ENCODE measurements around the gene FES.

FES gene

DNA sequence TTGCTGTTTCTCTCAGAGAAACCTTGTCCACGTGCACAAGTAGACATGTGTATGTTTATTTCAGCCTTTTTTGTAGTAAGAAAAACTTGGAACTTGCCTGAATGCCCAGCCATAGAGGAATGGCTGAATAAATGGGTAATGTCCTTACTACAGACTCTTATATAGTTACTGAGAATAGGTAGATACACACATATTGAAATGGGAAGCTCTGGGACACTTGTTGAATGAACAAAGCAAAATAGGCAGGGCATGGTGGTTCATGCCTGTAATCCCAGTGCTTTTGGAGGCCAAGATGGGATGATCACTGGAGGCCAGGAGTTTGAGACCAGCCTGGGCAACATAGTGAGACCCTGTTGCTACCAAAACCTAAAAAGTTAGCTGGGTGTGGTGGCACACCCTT lies 52.5 kb downstream of the FES start:
- CTCF ChIA-PET = interaction anchor here (6.9 kb wide), 1 partner anchor 20 kb away, joined by 77 read pairs; the partner anchor contains the start of gene RCCD1
- TF ChIP-seq FOXK2 (IDR thresholded peaks at IDR 0.05) (no peak), SP1 (IDR thresholded peaks at IDR 0.05) (no peak), L3MBTL2 (conservative IDR thresholded peaks at IDR 0.05) (no peak), HDGF (IDR thresholded peaks at IDR 0.05; ENCODE audit: borderline replicate concordance) (no peak)
- POLR2A ChIA-PET = interaction anchor here (1.2 to 3.9 kb wide), 3 partner anchors 10 to 277 kb away, joined by 3 to 22 read pairs (median 6); no protein-coding TSS in a partner anchor
- no peak for DNase-seq (ENCODE audit: extremely low spot score)

DNA sequence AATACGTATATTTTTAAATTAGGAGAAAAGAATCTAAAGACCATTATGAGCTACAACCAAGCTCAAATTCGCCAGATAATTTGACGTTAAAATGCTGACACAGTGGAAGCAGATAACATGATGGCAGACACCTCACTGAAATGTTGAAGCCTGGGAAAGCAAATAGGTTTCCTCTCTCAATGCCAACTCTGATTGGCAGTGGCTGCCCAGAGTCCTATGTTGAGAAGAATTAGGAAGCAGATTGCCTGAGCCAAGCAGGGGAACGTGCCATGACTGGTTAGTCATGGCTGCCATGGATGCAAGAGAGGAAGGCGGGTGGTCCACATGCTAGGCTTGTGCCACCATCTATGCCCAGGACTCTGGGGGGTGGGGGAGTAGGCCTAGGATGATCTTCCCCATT lies 54.0 kb downstream of the FES start:
- ChIA-PET CTCF (no interaction called here), POLR2A (no interaction called here)
- TF ChIP-seq FOXA1 (IDR thresholded peaks at IDR 0.05) (no peak), CTBP1 (IDR thresholded peaks at IDR 0.05; ENCODE audit: borderline replicate concordance) (no peak), NFRKB (IDR thresholded peaks at IDR 0.05) (no peak), FOXK2 (IDR thresholded peaks at IDR 0.05) (no peak), SP1 (IDR thresholded peaks at IDR 0.05) (no peak), ELF4 (IDR thresholded peaks at IDR 0.05) (no peak)
- no peak for DNase-seq (ENCODE audit: extremely low spot score)

DNA sequence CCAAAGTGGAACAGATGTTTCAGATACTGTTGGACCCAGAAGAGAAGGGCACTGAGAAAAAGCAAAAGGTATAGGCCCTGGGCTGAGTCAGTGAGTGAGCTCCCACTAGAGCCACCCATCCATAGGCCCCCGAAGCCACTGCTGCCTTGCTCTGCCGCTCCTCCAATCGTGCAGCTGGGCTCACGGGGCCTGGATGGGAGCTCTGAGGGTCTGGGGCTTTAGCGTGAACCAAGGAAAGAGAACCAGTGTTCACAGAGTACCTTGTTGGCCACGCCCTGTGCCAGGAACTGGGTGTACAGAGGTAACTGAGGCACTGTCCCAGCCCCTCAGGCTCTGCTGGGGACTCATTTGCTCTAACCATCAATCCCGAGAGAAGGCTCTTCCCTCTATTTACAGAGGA lies 55.5 kb downstream of the FES start:
- ChIA-PET POLR2A (interaction anchor here (1.3 to 1.4 kb wide), 2 partner anchors 10 to 14 kb away, joined by 4 to 7 read pairs; partner anchors contain the start of gene RCCD1), CTCF (interaction anchor here (0.7 to 3.1 kb wide), 3 partner anchors 8 to 103 kb away, joined by 3 to 13 read pairs (median 3); partner anchors contain the start of gene HDDC3)
- no peak for DNase-seq (ENCODE audit: extremely low spot score)
- no peak for TF ChIP-seq ARNT (IDR thresholded peaks at IDR 0.05)
- TF ChIP-seq SP1 (IDR thresholded peaks at IDR 0.05) = no peak
- no peak for TF ChIP-seq FOXA1 (IDR thresholded peaks at IDR 0.05)
- TF ChIP-seq FOXM1 (IDR thresholded peaks at IDR 0.05; ENCODE audit: borderline replicate concordance) = no peak
- TF ChIP-seq CTBP1 (IDR thresholded peaks at IDR 0.05; ENCODE audit: borderline replicate concordance) = no peak

DNA sequence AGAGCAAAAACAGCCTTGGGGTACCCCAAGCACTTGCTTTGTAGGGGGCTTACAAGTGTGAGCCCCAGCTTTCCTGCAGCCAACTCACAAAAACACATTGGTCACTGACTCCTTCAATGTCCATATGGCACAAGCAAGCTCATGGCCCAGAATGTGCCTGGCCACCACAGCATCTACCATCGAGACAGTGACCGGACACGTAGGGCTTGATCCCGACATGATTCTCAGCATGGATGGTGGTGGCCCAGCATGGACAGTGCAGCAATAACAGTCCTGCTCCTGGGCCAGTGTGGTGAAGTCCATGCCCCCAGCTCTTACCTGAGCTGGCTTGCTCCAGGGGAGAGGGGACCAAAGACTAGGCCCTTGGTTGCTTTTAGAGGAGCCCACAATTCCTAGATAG lies 56.7 kb downstream of the FES start:
- TF ChIP-seq BHLHE40 (IDR thresholded peaks at IDR 0.05; ENCODE audit: borderline replicate concordance) = no peak
- no peak for TF ChIP-seq ARNT (IDR thresholded peaks at IDR 0.05)
- TF ChIP-seq CTBP1 (IDR thresholded peaks at IDR 0.05; ENCODE audit: borderline replicate concordance) = no peak
- TF ChIP-seq FOXM1 (IDR thresholded peaks at IDR 0.05; ENCODE audit: borderline replicate concordance) = no peak
- TF ChIP-seq ELF4 (IDR thresholded peaks at IDR 0.05) = no peak
- TF ChIP-seq NFRKB (IDR thresholded peaks at IDR 0.05) = no peak
- TF ChIP-seq FOXA1 (IDR thresholded peaks at IDR 0.05) = no peak
- no peak for TF ChIP-seq TARDBP (IDR thresholded peaks at IDR 0.05)
- TF ChIP-seq, protein P1, sequence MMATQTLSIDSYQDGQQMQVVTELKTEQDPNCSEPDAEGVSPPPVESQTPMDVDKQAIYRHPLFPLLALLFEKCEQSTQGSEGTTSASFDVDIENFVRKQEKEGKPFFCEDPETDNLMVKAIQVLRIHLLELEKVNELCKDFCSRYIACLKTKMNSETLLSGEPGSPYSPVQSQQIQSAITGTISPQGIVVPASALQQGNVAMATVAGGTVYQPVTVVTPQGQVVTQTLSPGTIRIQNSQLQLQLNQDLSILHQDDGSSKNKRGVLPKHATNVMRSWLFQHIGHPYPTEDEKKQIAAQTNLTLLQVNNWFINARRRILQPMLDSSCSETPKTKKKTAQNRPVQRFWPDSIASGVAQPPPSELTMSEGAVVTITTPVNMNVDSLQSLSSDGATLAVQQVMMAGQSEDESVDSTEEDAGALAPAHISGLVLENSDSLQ (IDR thresholded peaks at IDR 0.05) = no peak
- TF ChIP-seq FOXK2 (IDR thresholded peaks at IDR 0.05) = no peak
- TF ChIP-seq ZNF384 (IDR thresholded peaks at IDR 0.05) = no peak
- TF ChIP-seq SUZ12 (IDR thresholded peaks at IDR 0.05) = no peak
- no peak for TF ChIP-seq SP1 (IDR thresholded peaks at IDR 0.05)
- no peak for TF ChIP-seq LEF1 (IDR thresholded peaks at IDR 0.05; ENCODE audit: borderline replicate concordance)
- TF ChIP-seq HDGF (IDR thresholded peaks at IDR 0.05; ENCODE audit: borderline replicate concordance) = no peak
- no peak for TF ChIP-seq L3MBTL2 (conservative IDR thresholded peaks at IDR 0.05)
- no peak for DNase-seq (ENCODE audit: extremely low spot score)
- ChIA-PET POLR2A (interaction anchor here (1.3 to 4.0 kb wide), 2 partner anchors 9 to 13 kb away, joined by 6 to 21 read pairs; partner anchors contain the start of genes HDDC3 and RCCD1), CTCF (interaction anchor here (3.1 kb wide), 1 partner anchor 9 kb away, joined by 13 read pairs; the partner anchor contains the start of gene HDDC3)

DNA sequence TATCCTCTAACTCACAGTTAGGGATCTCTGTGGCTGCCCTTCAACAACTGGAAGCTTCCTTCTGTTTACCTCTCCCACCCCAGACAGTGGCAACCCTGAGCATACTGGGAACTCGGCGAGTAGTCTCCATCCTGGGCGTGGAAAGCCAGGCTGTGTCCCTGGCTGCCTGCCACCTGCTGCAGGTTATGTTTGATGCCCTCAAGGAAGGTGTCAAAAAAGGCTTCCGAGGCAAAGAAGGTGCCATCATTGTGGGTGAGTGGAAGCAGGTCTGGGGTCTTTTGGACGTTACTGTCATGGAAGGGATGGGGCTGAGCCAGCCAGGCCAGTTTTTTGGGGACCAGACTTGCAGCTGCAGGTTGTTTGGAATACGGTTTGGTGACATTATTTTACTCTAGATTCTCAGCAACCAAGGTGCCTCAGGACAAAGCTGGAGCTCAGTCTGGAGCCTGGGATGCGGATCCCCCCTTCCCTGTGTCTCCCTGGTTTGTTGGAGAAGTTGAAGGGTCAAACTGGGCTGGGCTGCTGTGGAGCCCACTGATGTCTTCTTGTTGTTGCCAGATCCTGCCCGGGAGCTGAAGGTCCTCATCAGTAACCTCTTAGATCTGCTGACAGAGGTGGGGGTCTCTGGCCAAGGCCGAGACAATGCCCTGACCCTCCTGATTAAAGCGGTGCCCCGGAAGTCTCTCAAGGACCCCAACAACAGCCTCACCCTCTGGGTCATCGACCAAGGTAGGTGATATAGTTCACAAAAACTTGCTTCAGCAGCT lies 58.2 kb downstream of the FES start:
- no peak for DNase-seq (ENCODE audit: extremely low spot score)
- POLR2A ChIA-PET = interaction anchor here (1.5 to 4.0 kb wide), 3 partner anchors 10 to 12 kb away, joined by 5 to 21 read pairs (median 5); partner anchors contain the start of genes HDDC3 and RCCD1
- TF ChIP-seq FOXK2 (IDR thresholded peaks at IDR 0.05) (no peak), HDGF (IDR thresholded peaks at IDR 0.05; ENCODE audit: borderline replicate concordance) (no peak), BHLHE40 (IDR thresholded peaks at IDR 0.05; ENCODE audit: borderline replicate concordance) (no peak), NFRKB (IDR thresholded peaks at IDR 0.05) (no peak), LEF1 (IDR thresholded peaks at IDR 0.05; ENCODE audit: borderline replicate concordance) (no peak), FOXA1 (IDR thresholded peaks at IDR 0.05) (no peak), SUZ12 (IDR thresholded peaks at IDR 0.05) (no peak)
- CTCF ChIA-PET = interaction anchor here (0.7 to 3.1 kb wide), 3 partner anchors 8 to 14 kb away, joined by 3 to 13 read pairs (median 12); partner anchors contain the start of genes HDDC3 and UNC45A

DNA sequence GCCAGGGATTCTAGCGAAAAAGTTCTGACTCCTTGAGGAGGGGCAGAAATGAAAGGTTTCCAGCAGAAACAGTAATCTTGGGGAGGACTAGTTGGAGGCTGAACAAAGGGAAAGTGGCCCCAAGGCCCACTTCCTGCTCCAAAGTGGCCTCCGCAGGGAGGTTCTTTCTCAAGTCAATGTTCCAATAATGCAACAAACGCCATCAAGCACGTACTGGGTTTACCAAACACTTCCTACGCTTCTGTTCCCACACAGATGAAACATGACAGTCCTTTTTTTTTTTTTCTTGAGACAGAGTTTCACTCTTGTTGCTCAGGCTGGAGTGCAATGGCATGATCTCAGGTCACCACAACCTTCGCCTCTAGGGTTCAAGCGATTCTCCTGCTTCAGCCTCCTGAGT lies 60.8 kb downstream of the FES start:
- no peak for DNase-seq (ENCODE audit: extremely low spot score)
- TF ChIP-seq ELF4 (IDR thresholded peaks at IDR 0.05) = no peak
- TF ChIP-seq HDGF (IDR thresholded peaks at IDR 0.05; ENCODE audit: borderline replicate concordance) = no peak
- no peak for TF ChIP-seq L3MBTL2 (conservative IDR thresholded peaks at IDR 0.05)
- TF ChIP-seq ARNT (IDR thresholded peaks at IDR 0.05) = no peak
- TF ChIP-seq FOXK2 (IDR thresholded peaks at IDR 0.05) = no peak
- no peak for TF ChIP-seq FOXM1 (IDR thresholded peaks at IDR 0.05; ENCODE audit: borderline replicate concordance)
- no peak for TF ChIP-seq ZNF384 (IDR thresholded peaks at IDR 0.05)
- TF ChIP-seq, protein P1 (IDR thresholded peaks at IDR 0.05) = no peak
- no peak for TF ChIP-seq SP1 (IDR thresholded peaks at IDR 0.05)
- TF ChIP-seq NFRKB (IDR thresholded peaks at IDR 0.05) = no peak
- no peak for TF ChIP-seq LEF1 (IDR thresholded peaks at IDR 0.05; ENCODE audit: borderline replicate concordance)
- TF ChIP-seq FOXA1 (IDR thresholded peaks at IDR 0.05) = no peak
- TF ChIP-seq TARDBP (IDR thresholded peaks at IDR 0.05) = no peak
- TF ChIP-seq SUZ12 (IDR thresholded peaks at IDR 0.05) = no peak
- TF ChIP-seq CTBP1 (IDR thresholded peaks at IDR 0.05; ENCODE audit: borderline replicate concordance) = no peak
- TF ChIP-seq BHLHE40 (IDR thresholded peaks at IDR 0.05; ENCODE audit: borderline replicate concordance) = no peak
- ChIA-PET CTCF (interaction anchor here (1.2 to 3.8 kb wide), 2 partner anchors 11 to 12 kb away, joined by 5 to 26 read pairs; partner anchors contain the start of genes HDDC3 and UNC45A), POLR2A (interaction anchor here (1.7 to 2.1 kb wide), 2 partner anchors 8 to 10 kb away, joined by 5 to 9 read pairs; partner anchors contain the start of gene UNC45A)

Data from HEK293T (cell line).